Stomach (tissue), 4 donors: ENCODE measurements around the gene THAP8.

Experiments
- CTCF ChIP-seq, 7 experiments: fragments of 450-650 bp in 4 of 7; fragments of 200-600 bp in 3 of 7; sonication (generic) in 3 of 7; IDR thresholded peaks; one replicate each; pipeline ENCODE4 v1.5.1; 2016 to 2019; ENCODE audit warnings: antibody characterized with exemption in 7 of 7, control low read depth in 2 of 7, mild to moderate bottlenecking in 1 of 7
- EP300 ChIP-seq: sonication (generic); formaldehyde crosslinking; IDR thresholded peaks from one replicate; pipeline ENCODE4 v1.6.1; 2017; ENCODE audit warnings: antibody characterized with exemption
- POLR2A ChIP-seq, 4 donors: fragments of 450-650 bp; IDR thresholded peaks; one replicate each; pipeline ENCODE4 v1.6.1; 2016; ENCODE audit warnings: antibody characterized with exemption in 4 of 4, control low read depth in 2 of 4, mild to moderate bottlenecking in 1 of 4, moderate library complexity in 1 of 4

- TF ChIP-seq CTCF (IDR thresholded peaks at IDR 0.05) (no peak), EP300 (no peak), POLR2A (IDR thresholded peaks at IDR 0.05) (no peak)
These were observed 925 bp upstream of the THAP8 start, which contains the start of gene WDR62 for GRCh38 chr19:36054733-36055686.
